Activated CD8-positive, alpha-beta T cell treated with anti-CD3 and anti-CD28 coated beads, Interleukin-2, amount 10 ng/mL, durations not matched to agents 7 days and 5 days (primary cell): Measurements from ENCODE around the gene CLASP2. TPM values are rescaled to one million over a fixed set of nuclear protein-coding genes. Genes with fewer than 3 reads are reported as not detected.
"Not testable (repeated sequence)": the region's sequence is repeated elsewhere in the genome, so short reads cannot be mapped to it uniquely, and the experiment has no call there.

Experiments
- ATAC-seq: fragments of 150-1000 bp; cut with Tn5 transposase; one replicate; pipeline ENCODE4 v1.10.0; 2021; ENCODE audit warnings: moderate library complexity
- CTCF ChIA-PET: fragments of 350-600 bp; sonication (Branson Sonifier 250); formaldehyde crosslinking; loops from one replicate; lab custom pipeline; 2021; ENCODE audit warnings: antibody characterized with exemption; lab: Charles Lee
- POLR2A ChIA-PET: fragments of 350-600 bp; sonication (Branson Sonifier 250); formaldehyde crosslinking; loops from one replicate; lab custom pipeline; 2021; ENCODE audit warnings: antibody characterized with exemption; lab: Charles Lee
- DNase-seq: peaks from one replicate; pipeline ENCODE4 v3.0.0-alpha.2; 2020
- H3K27ac Mint-ChIP-seq: one replicate; pipeline ENCODE4 v1.8.0; 2021; ENCODE audit warnings: mild to moderate bottlenecking, mixed read lengths
- H3K27me3 Mint-ChIP-seq: one replicate; pipeline ENCODE4 v1.8.0; 2021; ENCODE audit warnings: low read depth, mixed read lengths
- H3K36me3 Mint-ChIP-seq: one replicate; pipeline ENCODE4 v1.8.0; 2021; ENCODE audit warnings: low read depth, mixed read lengths
- H3K4me1 Mint-ChIP-seq: one replicate; pipeline ENCODE4 v1.8.0; 2021; ENCODE audit warnings: low read depth, mixed read lengths
- H3K4me3 Mint-ChIP-seq: one replicate; pipeline ENCODE4 v1.8.0; 2021; ENCODE audit warnings: mild to moderate bottlenecking, mixed read lengths
- H3K9me3 Mint-ChIP-seq: one replicate; pipeline ENCODE4 v1.8.0; 2022; ENCODE audit warnings: mixed read lengths; ENCODE audit not compliant: insufficient read depth
- total RNA-seq, 2 experiments: library from RNA; stranded (reverse); gene quantifications; one replicate each; pipeline ENCODE4 v1.2.3, GENCODE V29; 2021

Gene CLASP2
- total RNA-seq, 2 experiments from 2014 or later = 44.0 to 44.3 TPM

DNA sequence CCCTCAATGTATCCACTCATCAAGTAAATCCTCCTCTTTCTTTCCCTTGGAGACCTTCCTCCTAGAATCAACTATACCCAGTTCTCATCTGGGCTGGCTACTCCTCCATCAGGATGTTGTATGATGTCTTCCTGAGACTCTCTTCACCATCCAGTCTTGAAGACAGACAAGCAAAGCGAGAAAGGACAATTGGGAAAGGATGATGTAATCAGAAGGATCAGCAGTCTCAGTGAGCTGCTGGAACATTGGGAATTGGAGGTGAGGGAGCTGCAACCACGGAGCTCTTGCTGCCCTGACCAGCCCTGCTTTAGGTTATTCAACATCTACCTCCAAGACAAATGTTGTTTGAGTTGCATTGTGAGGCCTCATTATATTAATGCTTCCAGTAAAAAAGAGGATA, 229.8 kb downstream of the CLASP2 start:
- Mint-ChIP-seq H3K4me1 (no peaks in the 10 kb centered on the region), H3K4me3 (no peak overlapping the region), H3K36me3 (no peaks in the 10 kb centered on the region), H3K27me3 (no peaks in the 10 kb centered on the region), H3K9me3 (no peaks in the 10 kb centered on the region), H3K27ac (no peak overlapping the region)
- POLR2A ChIA-PET = interaction anchor here (0.5 kb wide), 1 partner anchor 13 kb away, joined by 3 read pairs; no protein-coding TSS in a partner anchor
- no peak for DNase-seq
- CTCF ChIA-PET = no interaction called here
- no peak for ATAC-seq

DNA sequence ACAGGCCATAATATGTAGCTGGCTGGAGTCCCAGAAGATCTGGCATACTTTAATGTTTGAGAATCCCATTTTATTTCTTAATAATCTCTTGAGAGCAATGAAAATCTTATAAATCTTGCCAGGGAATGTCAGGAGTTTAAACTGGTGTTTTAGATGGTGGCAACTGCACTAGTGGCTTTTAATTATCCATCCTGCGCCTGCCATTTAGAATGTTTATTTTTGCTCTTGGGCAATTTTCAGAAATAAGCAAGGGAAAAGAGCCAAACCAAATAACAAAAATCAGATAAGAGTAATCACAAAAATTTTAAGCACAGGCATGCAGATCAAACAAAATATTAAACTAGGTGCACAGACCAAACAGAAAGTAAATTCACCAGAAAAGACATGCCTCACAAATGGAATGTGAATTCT, 235.9 kb downstream of the CLASP2 start:
- DNase-seq (no peak), ATAC-seq (no peak)
- Mint-ChIP-seq H3K27me3 (no peaks in the 10 kb centered on the region), H3K4me3 (no peak overlapping the region), H3K36me3 (no peaks in the 10 kb centered on the region), H3K27ac (no peak overlapping the region), H3K9me3 (no peaks in the 10 kb centered on the region), H3K4me1 (no peaks in the 10 kb centered on the region)
- ChIA-PET POLR2A (no interaction called here), CTCF (interaction anchor here (1.4 kb wide), 1 partner anchor 13 kb away, joined by 4 read pairs; no protein-coding TSS in a partner anchor)

DNA sequence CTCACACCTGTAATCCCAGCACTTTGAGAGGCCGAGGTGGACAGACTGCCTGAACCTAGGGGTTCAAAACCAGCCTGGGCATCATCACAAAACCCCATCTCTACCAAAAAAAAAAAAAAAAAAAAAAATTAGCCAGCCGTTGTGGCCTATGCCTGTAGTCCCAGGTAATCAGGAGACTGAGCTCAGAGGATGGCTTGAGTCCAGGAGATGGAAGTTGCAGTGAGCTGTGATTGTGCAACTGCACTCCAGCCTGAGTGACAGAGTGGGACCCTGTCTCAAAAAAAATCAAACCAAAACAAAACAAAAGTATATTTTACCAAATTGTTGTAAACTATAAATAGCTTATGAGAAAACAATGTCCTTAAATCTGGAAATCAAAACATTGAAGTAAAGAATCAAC, 243.2 kb downstream of the CLASP2 start:
- no peaks in the 10 kb centered on the region for H3K36me3 Mint-ChIP-seq
- DNase-seq (no peak), ATAC-seq (no peak)
- ChIA-PET CTCF (no interaction called here), POLR2A (no interaction called here)
- H3K9me3 Mint-ChIP-seq = no peaks in the 10 kb centered on the region
- no peak overlapping the region for H3K4me3 Mint-ChIP-seq
- no peaks in the 10 kb centered on the region for H3K4me1 Mint-ChIP-seq
- no peak overlapping the region for H3K27ac Mint-ChIP-seq
- no peaks in the 10 kb centered on the region for H3K27me3 Mint-ChIP-seq

DNA sequence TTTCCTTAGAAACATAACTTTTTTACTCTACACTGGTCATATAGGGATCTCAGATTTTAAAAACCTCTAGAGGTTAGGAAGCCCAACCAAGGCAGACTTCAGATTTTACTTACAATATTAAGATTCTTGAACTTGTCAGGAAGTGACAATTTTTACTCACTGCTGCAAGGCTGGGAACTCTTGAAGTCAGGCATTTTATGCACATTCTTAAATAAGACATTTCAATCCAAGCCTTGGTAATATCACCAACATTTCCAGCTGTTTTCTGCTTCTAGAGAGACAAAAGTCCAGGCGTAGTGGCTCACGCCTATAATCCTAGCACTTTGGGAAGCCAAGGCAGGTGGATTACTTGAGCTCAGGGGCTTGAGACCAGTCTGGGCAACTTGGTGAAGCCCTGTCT, 244.2 kb downstream of the CLASP2 start:
- Mint-ChIP-seq H3K9me3 (no peaks in the 10 kb centered on the region), H3K27ac (no peak overlapping the region), H3K27me3 (no peaks in the 10 kb centered on the region), H3K4me1 (no peaks in the 10 kb centered on the region), H3K4me3 (no peak overlapping the region), H3K36me3 (no peaks in the 10 kb centered on the region)
- CTCF ChIA-PET = no interaction called here
- DNase-seq = no peak
- POLR2A ChIA-PET = no interaction called here
- ATAC-seq = no peak

DNA sequence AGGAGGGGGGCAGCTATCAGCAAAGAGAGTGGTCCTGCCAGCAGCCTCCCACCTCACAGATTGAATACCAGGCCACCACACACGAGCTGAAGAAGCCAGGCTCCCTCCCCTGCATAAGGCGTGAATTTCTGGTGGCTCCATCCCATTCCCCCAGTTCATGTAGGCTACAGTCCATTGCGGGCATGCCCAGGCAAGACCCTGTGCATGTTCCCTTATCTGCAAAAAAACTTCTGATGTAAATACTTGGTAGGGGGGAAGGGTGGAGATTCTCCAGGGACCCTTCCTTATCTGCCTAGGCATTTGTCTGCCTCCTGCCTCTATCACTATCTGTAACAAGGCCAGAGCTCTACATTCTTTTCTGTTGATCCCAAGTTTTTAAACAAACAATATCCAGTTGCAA, 250.3 kb downstream of the CLASP2 start:
- DNase-seq (no peak), ATAC-seq (no peak)
- Mint-ChIP-seq H3K9me3 (peaks cover 8% of the 10 kb centered on the region), H3K27ac (no peak overlapping the region), H3K4me3 (no peak overlapping the region), H3K27me3 (no peaks in the 10 kb centered on the region), H3K4me1 (no peaks in the 10 kb centered on the region), H3K36me3 (peaks cover 3% of the 10 kb centered on the region)
- CTCF ChIA-PET = no interaction called here
- POLR2A ChIA-PET = no interaction called here

DNA sequence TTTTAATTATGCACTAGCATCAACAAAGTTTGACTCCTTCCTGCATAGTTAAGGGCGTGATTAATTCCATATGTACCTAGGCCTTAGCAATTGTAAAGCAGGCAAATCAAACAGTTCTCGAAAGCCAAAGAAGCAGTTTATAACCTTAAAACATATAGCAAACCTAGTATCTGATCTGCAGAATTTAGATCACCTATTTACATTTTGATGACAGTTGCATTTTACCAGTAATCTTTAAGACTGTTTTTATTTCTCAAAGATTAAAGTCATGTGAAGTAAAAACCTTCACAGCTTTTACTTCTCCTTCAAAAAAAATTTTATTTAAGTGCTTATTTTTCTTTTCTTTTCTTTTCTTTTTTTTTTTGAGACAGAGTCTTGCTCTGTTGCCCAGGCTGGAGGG, 257.0 kb downstream of the CLASP2 start:
- CTCF ChIA-PET = interaction anchor here (0.6 to 1.1 kb wide), 2 partner anchors 326 to 377 kb away, joined by 4 read pairs; no protein-coding TSS in a partner anchor
- Mint-ChIP-seq H3K36me3 (peaks cover 2% of the 10 kb centered on the region), H3K4me3 (no peak overlapping the region), H3K27me3 (no peaks in the 10 kb centered on the region), H3K4me1 (no peaks in the 10 kb centered on the region), H3K27ac (no peak overlapping the region), H3K9me3 (peaks cover 8% of the 10 kb centered on the region)
- POLR2A ChIA-PET = no interaction called here
- DNase-seq (no peak), ATAC-seq (no peak)

DNA sequence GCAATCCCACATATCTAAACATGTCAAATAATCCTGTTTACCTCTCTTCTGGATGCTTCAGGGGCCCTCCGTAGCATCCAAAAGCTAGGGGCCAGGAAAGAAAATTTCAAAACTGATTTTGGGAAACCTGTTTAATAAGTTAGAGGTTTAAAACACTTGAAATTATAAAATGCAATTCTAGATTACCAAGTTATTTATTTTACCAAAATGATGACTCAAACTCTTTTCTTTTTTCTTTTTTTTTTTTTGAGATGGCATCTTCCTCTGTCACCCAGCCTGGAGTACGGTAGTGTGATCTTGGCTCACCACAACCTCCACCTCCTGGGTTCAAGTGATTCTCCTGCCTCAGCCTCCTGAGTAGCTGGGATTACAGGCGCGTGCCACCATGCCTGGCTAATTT, 258.5 kb downstream of the CLASP2 start:
- H3K27ac Mint-ChIP-seq, ATAC-seq, CTCF ChIA-PET, POLR2A ChIA-PET, H3K4me3 Mint-ChIP-seq, H3K27me3 Mint-ChIP-seq, H3K36me3 Mint-ChIP-seq, DNase-seq, H3K9me3 Mint-ChIP-seq, H3K4me1 Mint-ChIP-seq: not testable (repeated sequence)

DNA sequence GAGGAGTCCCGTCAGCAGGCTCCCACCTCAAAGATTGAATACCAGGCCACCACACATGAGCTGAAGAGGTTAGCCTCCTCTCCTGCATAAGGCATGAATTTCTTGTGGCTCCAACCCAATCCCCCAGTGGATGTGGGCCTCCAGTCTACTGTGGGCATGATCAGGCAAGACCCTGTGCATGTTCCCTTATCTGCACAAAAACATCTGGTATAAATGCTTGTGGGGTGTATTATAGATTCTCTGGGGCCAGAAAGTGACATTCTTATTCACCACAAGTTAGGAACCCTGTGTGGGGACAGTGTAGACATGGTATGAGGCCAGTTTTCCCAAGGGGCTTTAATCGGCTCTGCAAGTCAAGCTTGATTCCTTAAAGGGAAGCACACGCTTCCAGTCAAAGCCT, 259.6 kb downstream of the CLASP2 start:
- ATAC-seq (no peak), DNase-seq (no peak)
- ChIA-PET CTCF (no interaction called here), POLR2A (interaction anchor here (1.0 kb wide), 1 partner anchor 17 kb away, joined by 5 read pairs; no protein-coding TSS in a partner anchor)
- Mint-ChIP-seq H3K4me1 (peaks cover 3% of the 10 kb centered on the region), H3K36me3 (peaks cover 9% of the 10 kb centered on the region), H3K27ac (no peak overlapping the region), H3K4me3 (no peak overlapping the region), H3K9me3 (peaks cover 13% of the 10 kb centered on the region), H3K27me3 (no peaks in the 10 kb centered on the region)

DNA sequence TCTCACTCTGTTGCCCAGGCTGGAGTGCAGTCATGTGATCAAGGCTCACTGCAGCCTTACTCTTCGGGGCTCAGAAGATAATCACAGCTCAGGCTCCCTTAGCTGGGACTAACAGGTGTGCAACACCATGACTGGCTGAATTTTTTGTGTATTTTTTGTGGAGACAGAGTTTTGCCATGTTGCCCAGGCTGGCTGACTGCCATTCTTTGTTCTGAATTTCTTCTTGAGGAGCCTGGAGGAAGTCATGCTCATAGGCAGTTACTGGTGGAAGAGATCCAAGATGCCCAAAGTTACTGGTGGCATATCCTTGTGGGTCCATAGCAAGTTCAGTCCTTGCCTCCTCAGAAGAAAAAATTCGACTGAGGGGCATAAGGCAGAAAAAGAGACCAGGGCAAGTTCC, 261.3 kb downstream of the CLASP2 start:
- peaks cover 10% of the 10 kb centered on the region for H3K9me3 Mint-ChIP-seq
- CTCF ChIA-PET = no interaction called here
- DNase-seq = no peak
- no peak overlapping the region for H3K27ac Mint-ChIP-seq
- no peaks in the 10 kb centered on the region for H3K27me3 Mint-ChIP-seq
- ATAC-seq = no peak
- POLR2A ChIA-PET = no interaction called here
- peaks cover 3% of the 10 kb centered on the region for H3K4me1 Mint-ChIP-seq
- H3K4me3 Mint-ChIP-seq = no peak overlapping the region
- peaks cover 12% of the 10 kb centered on the region for H3K36me3 Mint-ChIP-seq

DNA sequence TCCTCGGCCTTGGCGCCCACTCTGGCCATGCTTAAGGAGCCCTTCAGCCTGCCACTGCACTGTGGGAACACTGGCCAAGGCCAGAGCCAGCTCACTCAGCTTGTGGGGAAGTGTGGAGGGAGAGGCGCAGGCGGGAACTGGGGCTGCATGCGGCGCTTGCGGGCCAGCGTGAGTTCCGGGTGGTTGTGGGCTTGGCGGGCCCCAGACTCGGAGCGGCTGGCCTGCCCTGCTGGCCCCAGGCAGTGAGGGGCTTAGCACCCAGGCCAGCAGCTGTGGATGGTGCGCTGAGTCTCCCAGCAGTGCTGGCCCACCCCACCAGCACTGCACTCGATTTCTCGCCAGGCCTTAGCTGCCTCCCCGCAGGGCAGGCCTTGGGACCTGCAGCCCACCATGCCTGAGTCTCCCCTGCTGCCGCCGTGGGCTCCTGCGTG, 264.7 kb downstream of the CLASP2 start:
- no peak overlapping the region for H3K4me3 Mint-ChIP-seq
- DNase-seq (no peak), ATAC-seq (no peak)
- peaks cover 6% of the 10 kb centered on the region for H3K9me3 Mint-ChIP-seq
- peaks cover 11% of the 10 kb centered on the region for H3K36me3 Mint-ChIP-seq
- peaks cover 3% of the 10 kb centered on the region for H3K4me1 Mint-ChIP-seq
- CTCF ChIA-PET = no interaction called here
- POLR2A ChIA-PET = no interaction called here
- H3K27me3 Mint-ChIP-seq = no peaks in the 10 kb centered on the region
- no peak overlapping the region for H3K27ac Mint-ChIP-seq

DNA sequence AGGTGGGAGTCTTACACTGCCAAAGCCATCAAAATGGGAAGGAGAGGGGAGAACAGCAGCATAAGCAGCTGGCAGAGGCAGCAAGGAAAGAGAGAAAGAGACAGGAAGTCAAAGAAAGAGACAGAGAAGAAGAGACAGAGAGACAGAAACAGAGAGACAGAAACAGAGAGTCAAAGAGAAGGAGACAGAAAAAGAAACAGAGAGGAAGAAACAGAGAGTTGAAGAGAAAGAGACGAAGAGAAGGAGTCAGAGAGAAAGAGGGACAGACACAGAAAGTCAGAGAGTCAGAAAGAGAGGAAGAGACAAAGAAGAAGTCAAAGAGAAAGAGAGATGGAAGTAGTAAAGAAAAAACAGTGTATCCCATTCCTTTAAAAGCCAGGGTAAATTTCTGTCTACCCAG, 266.1 kb downstream of the CLASP2 start:
- H3K4me1 Mint-ChIP-seq, H3K27me3 Mint-ChIP-seq, H3K4me3 Mint-ChIP-seq, ATAC-seq, POLR2A ChIA-PET, H3K9me3 Mint-ChIP-seq, CTCF ChIA-PET, DNase-seq: not testable (repeated sequence)
- peaks cover 11% of the 10 kb centered on the region for H3K36me3 Mint-ChIP-seq
- H3K27ac Mint-ChIP-seq = peak overlapping the region; percentile 20

DNA sequence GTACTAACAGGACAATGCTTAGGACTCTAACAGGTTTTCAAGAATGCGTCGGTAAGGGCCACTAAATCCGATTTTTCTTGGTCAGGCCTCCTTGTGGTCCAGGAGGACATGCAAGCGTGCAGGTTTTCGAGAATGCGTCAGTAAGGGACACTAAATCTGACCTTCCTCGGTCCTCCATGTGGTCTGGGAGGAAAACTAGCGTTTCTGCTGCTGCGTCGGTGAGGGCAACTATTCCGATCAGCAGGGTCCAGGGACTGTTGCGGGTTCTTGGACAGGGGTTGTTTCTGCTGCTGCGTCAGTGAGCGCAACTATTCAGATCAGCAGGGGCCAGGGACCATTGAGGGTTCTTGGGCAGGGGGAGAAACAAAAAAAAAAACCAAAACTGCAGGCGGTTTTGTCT, 270.1 kb downstream of the CLASP2 start:
- CTCF ChIA-PET = no interaction called here
- H3K4me3 Mint-ChIP-seq = no peak overlapping the region
- DNase-seq (no peak), ATAC-seq (no peak)
- POLR2A ChIA-PET = no interaction called here
- peaks cover 14% of the 10 kb centered on the region for H3K4me1 Mint-ChIP-seq
- peaks cover 2% of the 10 kb centered on the region for H3K36me3 Mint-ChIP-seq
- no peaks in the 10 kb centered on the region for H3K9me3 Mint-ChIP-seq
- H3K27me3 Mint-ChIP-seq = no peaks in the 10 kb centered on the region
- no peak overlapping the region for H3K27ac Mint-ChIP-seq

DNA sequence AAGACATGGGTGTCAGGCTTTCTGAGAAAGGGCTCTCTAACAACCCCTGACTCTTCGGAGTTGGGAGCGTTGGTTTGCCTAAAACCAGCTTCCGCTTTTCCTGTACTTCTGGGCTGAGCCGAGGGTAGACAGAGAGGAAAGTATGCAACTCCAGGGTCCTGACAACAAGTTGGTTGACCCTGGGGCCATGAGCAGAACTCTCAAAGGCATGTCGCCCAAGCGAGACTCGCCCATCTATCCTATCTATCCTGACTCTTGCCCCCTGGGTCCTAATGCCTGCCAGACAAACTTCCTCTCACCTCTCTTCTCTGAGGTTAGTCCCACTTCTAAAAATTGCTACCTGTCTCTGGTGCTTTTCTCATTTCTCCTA, 270.8 kb downstream of the CLASP2 start:
- POLR2A ChIA-PET, CTCF ChIA-PET, H3K27me3 Mint-ChIP-seq, DNase-seq, H3K27ac Mint-ChIP-seq, H3K9me3 Mint-ChIP-seq, ATAC-seq, H3K36me3 Mint-ChIP-seq: not testable (repeated sequence)
- Mint-ChIP-seq H3K4me1 (peaks cover 15% of the 10 kb centered on the region), H3K4me3 (peak overlapping the region; percentile 77)
